ENCODE results near the gene MISFA. TPM values are rescaled to one million over a fixed set of nuclear protein-coding genes. Genes with fewer than 3 reads are reported as not detected.

The MISFA gene
- total and polyA plus RNA-seq, 2 of the 4 experiments (the other 2 are of a cell fraction): 0.38 TPM; not detected in 1

GRCh38 chr11:18566406-18566805 lies 33.2 kb upstream of the MISFA start:
- no peak for TF ChIP-seq FOS (IDR thresholded peaks at IDR 0.05; ENCODE audit: low read depth, low read length)
- TF ChIP-seq CEBPB (IDR thresholded peaks at IDR 0.05; ENCODE audit: low read depth, low read length): peak; percentile 68
- DNase-seq: peak; percentile 29

More at GRCh38 chr11:18566406-18566805, 33.2 kb upstream of the MISFA start:
- peaks cover 0 to 11% of the 10 kb centered on the region in 2 experiments; a peak in 3 of 4 replicates for H3K79me1 ChIP-seq (ENCODE audit: low read depth in 1 of 2, low read length in 2 of 2)
- H2BK120ac ChIP-seq (ENCODE audit: low read depth, low read length): no peak overlapping the region
- H4K20me1 ChIP-seq (ENCODE audit: insufficient read depth, low read length): no peaks in the 10 kb centered on the region
- ChIA-PET POLR2A (ENCODE audit: unreplicated experiment) (no interaction called here), CTCF (interaction anchor here (0.6 kb wide), 1 partner anchor 19 kb away, joined by 3 read pairs; no protein-coding TSS in a partner anchor)
- dilution Hi-C loops (cut with HindIII; ENCODE audit: low sequenced_read_pairs, unreplicated experiment): no loop called here
- H4K91ac ChIP-seq (ENCODE audit: insufficient read depth, low read depth, low read length): no peak overlapping the region
- no peak overlapping the region for H2AFZ ChIP-seq (replicated peaks; ENCODE audit: low read length, poor library complexity)
- H3K14ac ChIP-seq (replicated peaks; ENCODE audit: low read depth, low read length): no peak overlapping the region
- H3K36me3 ChIP-seq (ENCODE audit: control insufficient read depth, insufficient read depth, low read length): peaks cover 15% of the 10 kb centered on the region
- H3K9me3 ChIP-seq (ENCODE audit: control insufficient read depth, insufficient read depth, low read length): no peaks in the 10 kb centered on the region
- no peaks in the 10 kb centered on the region for H3K9me1 ChIP-seq (ENCODE audit: insufficient read depth, low read length)
- H2AK9ac ChIP-seq (replicated peaks; ENCODE audit: low read depth, low read length, poor library complexity): no peak overlapping the region
- no peak for ATAC-seq (ENCODE audit: low read depth)
- no peak overlapping the region for H2BK20ac ChIP-seq (ENCODE audit: low read depth, low read length)
- no peak overlapping the region for H2BK5ac ChIP-seq (ENCODE audit: low read depth, low read length, poor library complexity, severe bottlenecking)
- peaks cover 4% of the 10 kb centered on the region; the same call in 1 of the 2 replicates for H3K4me1 ChIP-seq (ENCODE audit: control insufficient read depth, insufficient read depth, low read length)
- intact Hi-C loops (cut with micrococcal nuclease): no loop called here
- H3K18ac ChIP-seq (ENCODE audit: low read depth, low read length): no peak overlapping the region
- no peak overlapping the region for H3K23ac ChIP-seq (ENCODE audit: low read depth, low read length)
- H4K5ac ChIP-seq (ENCODE audit: low read depth, low read length): no peak overlapping the region
- H3K56ac ChIP-seq (ENCODE audit: extremely low read depth, insufficient read depth, low read length): no peak overlapping the region
- BruUV-seq (replicated peaks): no TSS peak
- in situ Hi-C loops (cut with MboI; ENCODE audit: low sequenced_read_pairs): no loop called here
- H4K8ac ChIP-seq (ENCODE audit: low read depth in 2 of 2, low read length in 2 of 2): no peak overlapping the region
- H3K4me3 ChIP-seq (ENCODE audit: insufficient read depth, low read depth, low read length): no peak overlapping the region
- no peak overlapping the region for H3K27ac ChIP-seq (ENCODE audit: insufficient read depth, low read length)
- no peaks in the 10 kb centered on the region for H3K27me3 ChIP-seq (ENCODE audit: control insufficient read depth, insufficient read depth, low read length)
- no peak overlapping the region for H2BK15ac ChIP-seq (ENCODE audit: low read depth, low read length)
- no peak overlapping the region for H2AK5ac ChIP-seq (ENCODE audit: low read depth, low read length)
- no peak overlapping the region for H3K4me2 ChIP-seq (ENCODE audit: low read depth, low read length)
- H3K9ac ChIP-seq (ENCODE audit: low read depth, low read length): no peak overlapping the region
- no peak overlapping the region for H3K4ac ChIP-seq (ENCODE audit: low read depth, low read length)
